Panc1 (cell line): Measurements from ENCODE around the gene TCEA3. TPM values are rescaled to one million over a fixed set of nuclear protein-coding genes. Genes with fewer than 3 reads are reported as not detected.

Source experiments
- ATAC-seq: fragments of 200-7000 bp; cut with Tn5 transposase; 2 replicates; pipeline ENCODE4 v1.9.1; 2020; ENCODE audit warnings: mild to moderate bottlenecking, moderate library complexity
- BruUV-seq: library from RNA; stranded (reverse); fragments of 400-500 nt; replicated peaks from 2 replicates; lab custom pipeline; 2021; lab: Mats Ljungman, UMichigan
- CTCF ChIA-PET: fragments of 300-600 bp; sonication (Branson Sonifier 250); formaldehyde crosslinking; loops from one replicate; lab custom pipeline; 2022; ENCODE audit warnings: antibody characterized with exemption; lab: Charles Lee
- POLR2A ChIA-PET: fragments of 300-600 bp; sonication (Branson Sonifier 250); formaldehyde crosslinking; loops from one replicate; lab custom pipeline; 2022; ENCODE audit warnings: antibody characterized with exemption; lab: Charles Lee
- DNase-seq: peaks from one replicate; pipeline ENCODE4 v3.0.0-alpha.2; 2010; ENCODE audit warnings: low read depth, low spot score
- H3K27ac ChIP-seq: 2 replicates; pipeline ENCODE4 v1.5.1; 2011; ENCODE audit warnings: mild to moderate bottlenecking, low read length, inconsistent platforms
- H3K27me3 ChIP-seq: fragments of 200-500 bp; sonication (Bioruptor generic); 2 replicates; pipeline ENCODE4 v1.6.0; 2014; ENCODE audit warnings: low read length, inconsistent platforms; ENCODE audit not compliant: control insufficient read depth, insufficient read depth
- H3K36me3 ChIP-seq: fragments of 200-500 bp; sonication (Bioruptor generic); 2 replicates; pipeline ENCODE4 v1.5.1; 2014; ENCODE audit warnings: inconsistent platforms, mild to moderate bottlenecking, low read length, moderate library complexity; ENCODE audit not compliant: control insufficient read depth, insufficient read depth
- H3K4me1 ChIP-seq: 2 replicates; pipeline ENCODE4 v1.5.1; 2011; ENCODE audit warnings: inconsistent platforms, mild to moderate bottlenecking, low read length, moderate library complexity; ENCODE audit not compliant: control insufficient read depth, insufficient read depth
- H3K4me3 ChIP-seq, 2 experiments: 2 replicates each; pipeline ENCODE4 v1.5.1; 2011 to 2012; ENCODE audit warnings: low read depth in 2 of 2, low read length in 2 of 2, mild to moderate bottlenecking in 2 of 2, inconsistent platforms in 1 of 2, moderate library complexity in 1 of 2
- H3K9me3 ChIP-seq: fragments of 200-500 bp; sonication (Bioruptor generic); 2 replicates; pipeline ENCODE4 v1.5.1; 2014; ENCODE audit warnings: low read depth, mild to moderate bottlenecking, inconsistent platforms, low read length, moderate library complexity; ENCODE audit not compliant: control insufficient read depth, insufficient read depth
- POLR2AphosphoS5 ChIP-seq: IDR thresholded peaks from 2 replicates; pipeline ENCODE4 v1.6.1; 2012; ENCODE audit warnings: mild to moderate bottlenecking, low read depth, low read length, moderate library complexity
- SIN3A ChIP-seq: IDR thresholded peaks from 2 replicates; pipeline ENCODE4 v1.6.1; 2012; ENCODE audit warnings: low read depth, mild to moderate bottlenecking, low read length, moderate library complexity, borderline replicate concordance; ENCODE audit not compliant: insufficient read depth
- TCF7L2 ChIP-seq: IDR thresholded peaks from 2 replicates; pipeline ENCODE4 v1.6.1; 2011; ENCODE audit warnings: mild to moderate bottlenecking, low read depth, low read length, inconsistent platforms
- in situ Hi-C: cut with HindIII; loops from 2 replicates; pipeline ENCODE4 v1.10.0; 2016; ENCODE audit warnings: low sequenced_read_pairs, low pct_unique_long_range_greater_than_20kb
- intact Hi-C: fragments of 100-400 bp; cut with micrococcal nuclease; formaldehyde crosslinking; loops from one replicate; pipeline ENCODE4 v1.10.0; 2022; ENCODE audit not compliant: unreplicated experiment
- total RNA-seq: library from RNA; stranded (reverse); gene quantifications from one replicate; pipeline ENCODE4 v1.2.1, GENCODE V29; 2021; ENCODE audit not compliant: unreplicated experiment
- TF ChIP-seq, protein P1 (sequence below): fragments of 450-650 bp; IDR thresholded peaks from 2 replicates; pipeline ENCODE4 v1.5.1; 2017; ENCODE audit warnings: mild to moderate bottlenecking
- TF ChIP-seq, protein P2 (sequence below), 2 experiments: IDR thresholded peaks; 2 replicates each; pipeline ENCODE4 v1.6.1; 2011 to 2012; ENCODE audit warnings: low read depth in 2 of 2, control low read depth in 1 of 2, low read length in 1 of 2, mild to moderate bottlenecking in 1 of 2, moderate library complexity in 1 of 2; ENCODE audit not compliant: insufficient read depth in 1 of 2

Gene TCEA3
- total RNA-seq, 1 experiment from 2014 or later, result 8.3 TPM

DNA sequence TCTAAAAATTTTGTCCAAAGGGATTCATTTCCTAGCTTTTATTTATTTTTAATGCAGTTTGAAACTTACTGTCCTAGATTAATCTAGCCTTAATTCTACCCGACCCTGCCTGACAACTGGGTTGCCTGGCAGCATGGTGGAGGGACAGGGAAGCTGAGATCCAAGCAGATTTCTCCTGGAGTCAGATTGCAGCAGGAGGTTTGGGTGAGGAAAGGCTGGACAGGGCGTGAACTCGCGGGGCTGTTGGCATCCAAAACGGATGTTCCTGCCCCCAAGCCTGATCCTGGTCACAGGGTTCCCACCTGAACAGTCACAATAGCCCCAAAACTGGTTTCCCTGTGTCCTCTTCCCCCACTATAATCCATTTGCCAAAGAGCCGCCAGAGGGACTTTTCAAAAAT is 23.2 kb downstream of the TCEA3 start:
- Histone ChIP-seq H3K9me3 (no peaks in the 10 kb centered on the region; the same call in 1 of the 2 replicates), H3K4me3 (no peak overlapping the region), H3K4me1 (peaks cover 25% of the 10 kb centered on the region), H3K27ac (peak overlapping the region; percentile 95), H3K36me3 (no peaks in the 10 kb centered on the region), H3K27me3 (no peaks in the 10 kb centered on the region)
- POLR2A ChIA-PET, result interaction anchor here (0.6 kb wide), 1 partner anchor 57 kb away, joined by 4 read pairs; the partner anchor contains the start of gene HNRNPR
- intact Hi-C loops, result no loop called here
- TF ChIP-seq POLR2AphosphoS5 (no peak), SIN3A (no peak), TCF7L2 (no peak)
- TF ChIP-seq, protein P1, sequence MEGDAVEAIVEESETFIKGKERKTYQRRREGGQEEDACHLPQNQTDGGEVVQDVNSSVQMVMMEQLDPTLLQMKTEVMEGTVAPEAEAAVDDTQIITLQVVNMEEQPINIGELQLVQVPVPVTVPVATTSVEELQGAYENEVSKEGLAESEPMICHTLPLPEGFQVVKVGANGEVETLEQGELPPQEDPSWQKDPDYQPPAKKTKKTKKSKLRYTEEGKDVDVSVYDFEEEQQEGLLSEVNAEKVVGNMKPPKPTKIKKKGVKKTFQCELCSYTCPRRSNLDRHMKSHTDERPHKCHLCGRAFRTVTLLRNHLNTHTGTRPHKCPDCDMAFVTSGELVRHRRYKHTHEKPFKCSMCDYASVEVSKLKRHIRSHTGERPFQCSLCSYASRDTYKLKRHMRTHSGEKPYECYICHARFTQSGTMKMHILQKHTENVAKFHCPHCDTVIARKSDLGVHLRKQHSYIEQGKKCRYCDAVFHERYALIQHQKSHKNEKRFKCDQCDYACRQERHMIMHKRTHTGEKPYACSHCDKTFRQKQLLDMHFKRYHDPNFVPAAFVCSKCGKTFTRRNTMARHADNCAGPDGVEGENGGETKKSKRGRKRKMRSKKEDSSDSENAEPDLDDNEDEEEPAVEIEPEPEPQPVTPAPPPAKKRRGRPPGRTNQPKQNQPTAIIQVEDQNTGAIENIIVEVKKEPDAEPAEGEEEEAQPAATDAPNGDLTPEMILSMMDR, result no peak
- TF ChIP-seq, protein P2, sequence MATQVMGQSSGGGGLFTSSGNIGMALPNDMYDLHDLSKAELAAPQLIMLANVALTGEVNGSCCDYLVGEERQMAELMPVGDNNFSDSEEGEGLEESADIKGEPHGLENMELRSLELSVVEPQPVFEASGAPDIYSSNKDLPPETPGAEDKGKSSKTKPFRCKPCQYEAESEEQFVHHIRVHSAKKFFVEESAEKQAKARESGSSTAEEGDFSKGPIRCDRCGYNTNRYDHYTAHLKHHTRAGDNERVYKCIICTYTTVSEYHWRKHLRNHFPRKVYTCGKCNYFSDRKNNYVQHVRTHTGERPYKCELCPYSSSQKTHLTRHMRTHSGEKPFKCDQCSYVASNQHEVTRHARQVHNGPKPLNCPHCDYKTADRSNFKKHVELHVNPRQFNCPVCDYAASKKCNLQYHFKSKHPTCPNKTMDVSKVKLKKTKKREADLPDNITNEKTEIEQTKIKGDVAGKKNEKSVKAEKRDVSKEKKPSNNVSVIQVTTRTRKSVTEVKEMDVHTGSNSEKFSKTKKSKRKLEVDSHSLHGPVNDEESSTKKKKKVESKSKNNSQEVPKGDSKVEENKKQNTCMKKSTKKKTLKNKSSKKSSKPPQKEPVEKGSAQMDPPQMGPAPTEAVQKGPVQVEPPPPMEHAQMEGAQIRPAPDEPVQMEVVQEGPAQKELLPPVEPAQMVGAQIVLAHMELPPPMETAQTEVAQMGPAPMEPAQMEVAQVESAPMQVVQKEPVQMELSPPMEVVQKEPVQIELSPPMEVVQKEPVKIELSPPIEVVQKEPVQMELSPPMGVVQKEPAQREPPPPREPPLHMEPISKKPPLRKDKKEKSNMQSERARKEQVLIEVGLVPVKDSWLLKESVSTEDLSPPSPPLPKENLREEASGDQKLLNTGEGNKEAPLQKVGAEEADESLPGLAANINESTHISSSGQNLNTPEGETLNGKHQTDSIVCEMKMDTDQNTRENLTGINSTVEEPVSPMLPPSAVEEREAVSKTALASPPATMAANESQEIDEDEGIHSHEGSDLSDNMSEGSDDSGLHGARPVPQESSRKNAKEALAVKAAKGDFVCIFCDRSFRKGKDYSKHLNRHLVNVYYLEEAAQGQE (IDR thresholded peaks at IDR 0.05; ENCODE audit: insufficient read depth in 1 of 2, low read depth in 2 of 2, low read length in 1 of 2), result no peak
- DNase-seq, result no peak
- CTCF ChIA-PET, result interaction anchor here (0.5 kb wide), 1 partner anchor 13 kb away, joined by 8 read pairs; no protein-coding TSS in a partner anchor
- in situ Hi-C loops, result no loop called here
- ATAC-seq, result no peak
- BruUV-seq, result no TSS peak

DNA sequence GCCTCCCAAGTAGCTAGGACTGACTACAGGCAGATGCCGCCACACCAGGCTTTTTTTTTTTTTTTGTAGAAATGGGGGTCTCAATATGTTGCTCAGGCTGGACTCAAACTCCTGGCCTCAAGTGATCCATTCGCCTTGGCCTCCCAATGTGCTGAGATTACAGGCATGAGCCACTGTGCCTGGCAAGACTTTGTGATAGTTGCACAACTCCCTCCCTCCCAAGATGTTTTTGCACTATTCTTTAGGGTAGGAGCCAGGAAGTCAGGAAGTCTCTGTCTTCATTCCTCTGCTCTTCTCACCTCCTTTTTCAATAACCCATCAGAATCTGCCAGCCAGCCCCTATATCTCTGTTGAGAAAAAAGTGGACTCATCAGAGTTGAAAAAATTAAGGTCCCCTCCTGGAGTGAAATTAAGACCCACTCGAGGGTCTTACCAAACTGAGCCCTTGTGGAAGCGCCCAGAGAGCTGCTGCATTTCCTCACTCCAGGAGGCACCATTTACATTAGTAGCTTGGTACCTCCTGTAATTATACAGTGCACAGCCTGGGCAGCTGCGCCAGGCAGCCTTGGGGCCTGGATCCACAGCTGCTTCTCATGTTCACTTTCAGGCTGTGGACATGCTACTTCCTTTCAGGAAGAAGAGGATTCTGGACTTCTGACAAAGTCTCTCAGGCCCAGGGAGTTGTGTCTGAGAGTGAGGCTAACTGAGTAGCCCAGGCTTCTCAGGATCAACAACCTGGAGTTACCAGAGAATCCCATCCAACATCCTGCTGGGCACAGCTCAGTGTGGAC is 24.0 kb downstream of the TCEA3 start:
- intact Hi-C loops, result no loop called here
- Histone ChIP-seq H3K27ac (peak overlapping the region; percentile 95), H3K4me1 (peaks cover 25% of the 10 kb centered on the region), H3K36me3 (no peaks in the 10 kb centered on the region), H3K27me3 (no peaks in the 10 kb centered on the region), H3K4me3 (no peak overlapping the region), H3K9me3 (no peaks in the 10 kb centered on the region; the same call in 1 of the 2 replicates)
- in situ Hi-C loops, result no loop called here
- no peak for DNase-seq
- no peak for ATAC-seq
- POLR2A ChIA-PET, result no interaction called here
- TF ChIP-seq SIN3A (no peak), TCF7L2 (no peak), POLR2AphosphoS5 (no peak)
- no TSS peak for BruUV-seq
- CTCF ChIA-PET, result interaction anchor here (0.5 kb wide), 1 partner anchor 12 kb away, joined by 8 read pairs; no protein-coding TSS in a partner anchor
